Activated B cell treated with CpG ODN at 0.5 μM for 24 hours (primary cell): ENCODE results near the gene HGF. TPM values are rescaled to one million over a fixed set of nuclear protein-coding genes. Genes with fewer than 3 reads are reported as not detected.

Experiments used
- ATAC-seq: fragments of 200-7000 bp; cut with Tn5 transposase; one replicate; pipeline ENCODE4 v1.10.0; 2021; ENCODE audit warnings: low read depth, mild to moderate bottlenecking, moderate library complexity
- CTCF ChIA-PET: fragments of 350-600 bp; sonication (Branson Sonifier 250); formaldehyde crosslinking; loops from one replicate; lab custom pipeline; 2021; ENCODE audit warnings: antibody characterized with exemption; lab: Charles Lee
- POLR2A ChIA-PET: fragments of 350-600 bp; sonication (Branson Sonifier 250); formaldehyde crosslinking; loops from one replicate; lab custom pipeline; 2021; ENCODE audit warnings: antibody characterized with exemption; lab: Charles Lee
- DNase-seq: peaks from one replicate; pipeline ENCODE4 v3.0.0; 2022
- H3K27ac Mint-ChIP-seq: one replicate; pipeline ENCODE4 v1.8.0; 2020; ENCODE audit warnings: mixed read lengths
- H3K27me3 Mint-ChIP-seq: one replicate; pipeline ENCODE4 v1.8.0; 2021; ENCODE audit warnings: mixed read lengths
- H3K36me3 Mint-ChIP-seq: one replicate; pipeline ENCODE4 v1.8.0; 2021; ENCODE audit warnings: low read depth, mixed read lengths
- H3K4me1 Mint-ChIP-seq: one replicate; pipeline ENCODE4 v1.8.0; 2021; ENCODE audit warnings: mixed read lengths
- H3K4me3 Mint-ChIP-seq: one replicate; pipeline ENCODE4 v1.8.0; 2020; ENCODE audit warnings: mild to moderate bottlenecking, mixed read lengths
- H3K9me3 Mint-ChIP-seq: one replicate; pipeline ENCODE4 v1.8.0; 2020; ENCODE audit warnings: mixed read lengths
- CTCF ChIP-seq: fragments of 200-600 bp; IDR thresholded peaks from one replicate; pipeline ENCODE4 v1.8.0; 2022; ENCODE audit warnings: antibody characterized with exemption, mild to moderate bottlenecking
- intact Hi-C: fragments of 100-400 bp; cut with micrococcal nuclease; formaldehyde crosslinking; loops from one replicate; pipeline ENCODE4 v1.15.1; 2024
- total RNA-seq: library from RNA; stranded (reverse); gene quantifications from 2 replicates; pipeline ENCODE4 v1.2.3, GENCODE V29; 2022

The HGF gene
- total RNA-seq, 1 donor from 2014 or later: not detected

- no peak overlapping the region for H3K27ac Mint-ChIP-seq
- H3K4me1 Mint-ChIP-seq: peaks cover 4% of the 10 kb centered on the region
- H3K27me3 Mint-ChIP-seq: no peaks in the 10 kb centered on the region
- TF ChIP-seq CTCF: no peak
- no peaks in the 10 kb centered on the region for H3K36me3 Mint-ChIP-seq
- DNase-seq (no peak), ATAC-seq (no peak)
- ChIA-PET CTCF (no interaction called here), POLR2A (no interaction called here)
- no peak overlapping the region for H3K4me3 Mint-ChIP-seq
- intact Hi-C loops: no loop called here
- H3K9me3 Mint-ChIP-seq: no peaks in the 10 kb centered on the region
These were observed 20.3 kb upstream of the HGF start for GRCh38 chr7:81790120-81790500.

- CTCF ChIA-PET: no interaction called here
These were observed 19.7 kb upstream of the HGF start for GRCh38 chr7:81789406-81790119.

GRCh38 chr7:81788246-81788645, 18.4 kb upstream of the HGF start:
- peaks cover 4% of the 10 kb centered on the region for H3K4me1 Mint-ChIP-seq
- no peaks in the 10 kb centered on the region for H3K36me3 Mint-ChIP-seq
- H3K27me3 Mint-ChIP-seq: no peaks in the 10 kb centered on the region
- H3K27ac Mint-ChIP-seq: no peak overlapping the region
- TF ChIP-seq CTCF: no peak
- no peak for DNase-seq
- ChIA-PET CTCF (no interaction called here), POLR2A (no interaction called here)
- no peak overlapping the region for H3K4me3 Mint-ChIP-seq
- ATAC-seq: no peak
- intact Hi-C loops: no loop called here
- H3K9me3 Mint-ChIP-seq: no peaks in the 10 kb centered on the region

More at GRCh38 chr7:81789406-81790119, 19.7 kb upstream of the HGF start:
- H3K27ac Mint-ChIP-seq: no peak overlapping the region
- DNase-seq (no peak), ATAC-seq (no peak)
- intact Hi-C loops: no loop called here
- peaks cover 4% of the 10 kb centered on the region for H3K4me1 Mint-ChIP-seq
- H3K36me3 Mint-ChIP-seq: no peaks in the 10 kb centered on the region
- no peaks in the 10 kb centered on the region for H3K27me3 Mint-ChIP-seq
- POLR2A ChIA-PET: no interaction called here
- no peaks in the 10 kb centered on the region for H3K9me3 Mint-ChIP-seq
- no peak for TF ChIP-seq CTCF
- H3K4me3 Mint-ChIP-seq: no peak overlapping the region

- intact Hi-C loops: no loop called here
- Mint-ChIP-seq H3K36me3 (no peaks in the 10 kb centered on the region), H3K4me3 (no peak overlapping the region), H3K27me3 (no peaks in the 10 kb centered on the region), H3K4me1 (no peaks in the 10 kb centered on the region), H3K9me3 (no peaks in the 10 kb centered on the region), H3K27ac (no peak overlapping the region)
- CTCF ChIA-PET: no interaction called here
- no peak for ATAC-seq
- POLR2A ChIA-PET: no interaction called here
- DNase-seq: no peak
- no peak for TF ChIP-seq CTCF
These were observed 14.0 kb upstream of the HGF start for GRCh38 chr7:81783818-81784217.

- no peak for DNase-seq
- H3K4me3 Mint-ChIP-seq: no peak overlapping the region
- intact Hi-C loops: no loop called here
These were observed 11.3 kb upstream of the HGF start for GRCh38 chr7:81780914-81781693.

More at GRCh38 chr7:81780914-81781693, 11.3 kb upstream of the HGF start:
- no peaks in the 10 kb centered on the region for H3K4me1 Mint-ChIP-seq
- ChIA-PET POLR2A (no interaction called here), CTCF (no interaction called here)
- ATAC-seq: no peak
- no peaks in the 10 kb centered on the region for H3K9me3 Mint-ChIP-seq
- no peak for TF ChIP-seq CTCF
- H3K36me3 Mint-ChIP-seq: no peaks in the 10 kb centered on the region
- no peak overlapping the region for H3K27ac Mint-ChIP-seq
- no peaks in the 10 kb centered on the region for H3K27me3 Mint-ChIP-seq
